Karpas-422 (cell line): ENCODE results near the gene METTL25. TPM values are rescaled to one million over a fixed set of nuclear protein-coding genes. Genes with fewer than 3 reads are reported as not detected.
A peak's percentile ranks its signal among the peaks of the same experiment; 100 is the strongest.

ENCODE experiments used
- DNase-seq: peaks from one replicate; pipeline ENCODE4 v3.0.0-alpha.2; 2015
- H2AFZ ChIP-seq: fragments of 200-600 bp; sonication (generic); 2 replicates; pipeline ENCODE4 v1.6.1; 2014; ENCODE audit warnings: antibody characterized with exemption, low read length, mixed read lengths
- H3K27ac ChIP-seq: fragments of 200-600 bp; sonication (generic); 2 replicates; pipeline ENCODE4 v1.5.1; 2014; ENCODE audit warnings: mild to moderate bottlenecking, low read length, moderate library complexity
- H3K27me3 ChIP-seq: fragments of 200-600 bp; sonication (generic); 2 replicates; pipeline ENCODE4 v1.6.1; 2014; ENCODE audit warnings: low read length, mixed read lengths
- H3K36me3 ChIP-seq: fragments of 200-600 bp; sonication (generic); 2 replicates; pipeline ENCODE4 v1.6.1; 2014; ENCODE audit warnings: low read length, mixed read lengths; ENCODE audit not compliant: insufficient read depth
- H3K4me1 ChIP-seq: fragments of 200-600 bp; sonication (generic); 2 replicates; pipeline ENCODE4 v1.6.1; 2014; ENCODE audit warnings: mild to moderate bottlenecking, low read length, mixed read lengths
- H3K4me2 ChIP-seq: fragments of 200-600 bp; sonication (generic); 2 replicates; pipeline ENCODE4 v1.6.1; 2014; ENCODE audit warnings: low read length, low read depth, mild to moderate bottlenecking; ENCODE audit not compliant: poor library complexity, severe bottlenecking
- H3K4me3 ChIP-seq: fragments of 200-600 bp; sonication (generic); 2 replicates; pipeline ENCODE4 v1.5.1; 2014; ENCODE audit warnings: mild to moderate bottlenecking, antibody characterized with exemption, low read length, mixed read lengths
- H3K79me2 ChIP-seq: fragments of 200-600 bp; sonication (generic); 2 replicates; pipeline ENCODE4 v1.6.1; 2014; ENCODE audit warnings: mild to moderate bottlenecking, low read length, mixed read lengths
- H3K9ac ChIP-seq: fragments of 200-600 bp; sonication (generic); 2 replicates; pipeline ENCODE4 v1.6.0; 2014; ENCODE audit warnings: low read length
- H3K9me2 ChIP-seq: fragments of 200-600 bp; sonication (generic), shearing (Covaris generic); replicated peaks from 2 replicates; pipeline ENCODE4 v1.6.0; 2014; ENCODE audit warnings: mild to moderate bottlenecking, low read length, moderate library complexity; ENCODE audit not compliant: insufficient read depth
- H3K9me3 ChIP-seq: fragments of 300-700, 200-600 bp; sonication (generic); 2 replicates; pipeline ENCODE4 v1.6.1; 2014; ENCODE audit warnings: low read length, mixed read lengths
- H4K20me1 ChIP-seq: fragments of 200-600 bp; sonication (generic); 2 replicates; pipeline ENCODE4 v1.6.1; 2014; ENCODE audit warnings: mild to moderate bottlenecking, antibody characterized with exemption, low read length, low read depth; ENCODE audit not compliant: insufficient read depth
- total RNA-seq: library from RNA; depleted of rRNA; stranded (reverse); fragments of >200 nt; shearing (Covaris generic); gene quantifications from 2 replicates; pipeline ENCODE4 v1.2.3, GENCODE V29; 2014; ENCODE audit warnings: low replicate concordance

The METTL25 gene
- total RNA-seq, 1 experiment from 2014 or later: 31.6 TPM

GRCh38 chr12:82507686-82508085 is 149.4 kb downstream of the METTL25 start:
- H3K36me3 ChIP-seq: no peaks in the 10 kb centered on the region
- no peaks in the 10 kb centered on the region for H3K9me3 ChIP-seq
- no peak for DNase-seq
- no peak overlapping the region for H3K27ac ChIP-seq
- no peaks in the 10 kb centered on the region for H3K27me3 ChIP-seq
- no peaks in the 10 kb centered on the region for H3K79me2 ChIP-seq
- H3K9me2 ChIP-seq: no peaks in the 10 kb centered on the region
- no peak overlapping the region for H3K4me3 ChIP-seq
- H3K4me1 ChIP-seq: no peaks in the 10 kb centered on the region
- no peak overlapping the region for H3K4me2 ChIP-seq
- H2AFZ ChIP-seq: no peak overlapping the region
- no peak overlapping the region for H3K9ac ChIP-seq
- H4K20me1 ChIP-seq: no peaks in the 10 kb centered on the region

GRCh38 chr12:82510386-82510785 is 152.1 kb downstream of the METTL25 start:
- no peak overlapping the region for H3K9ac ChIP-seq
- DNase-seq: no peak
- no peak overlapping the region for H3K4me3 ChIP-seq
- no peaks in the 10 kb centered on the region for H4K20me1 ChIP-seq
- H3K36me3 ChIP-seq: no peaks in the 10 kb centered on the region
- H3K4me1 ChIP-seq: no peaks in the 10 kb centered on the region
- no peaks in the 10 kb centered on the region for H3K9me3 ChIP-seq
- H2AFZ ChIP-seq: no peak overlapping the region
- H3K27me3 ChIP-seq: no peaks in the 10 kb centered on the region
- no peak overlapping the region for H3K27ac ChIP-seq
- H3K79me2 ChIP-seq: no peaks in the 10 kb centered on the region
- no peak overlapping the region for H3K4me2 ChIP-seq
- no peaks in the 10 kb centered on the region for H3K9me2 ChIP-seq

GRCh38 chr12:82514880-82515279 is 156.6 kb downstream of the METTL25 start:
- Histone ChIP-seq H3K9ac (no peak overlapping the region), H3K4me3 (no peak overlapping the region), H3K36me3 (no peaks in the 10 kb centered on the region), H3K9me2 (no peaks in the 10 kb centered on the region), H3K4me2 (no peak overlapping the region), H2AFZ (no peak overlapping the region), H3K27me3 (no peaks in the 10 kb centered on the region), H3K79me2 (no peaks in the 10 kb centered on the region), H4K20me1 (no peaks in the 10 kb centered on the region), H3K27ac (no peak overlapping the region), H3K9me3 (no peaks in the 10 kb centered on the region), H3K4me1 (no peaks in the 10 kb centered on the region)
- no peak for DNase-seq

GRCh38 chr12:82515652-82516051 is 157.3 kb downstream of the METTL25 start:
- H3K36me3 ChIP-seq: no peaks in the 10 kb centered on the region
- H3K4me3 ChIP-seq: no peak overlapping the region
- no peak overlapping the region for H2AFZ ChIP-seq
- no peak overlapping the region for H3K27ac ChIP-seq
- no peaks in the 10 kb centered on the region for H3K79me2 ChIP-seq
- H3K9me2 ChIP-seq: no peaks in the 10 kb centered on the region
- no peak for DNase-seq
- no peak overlapping the region for H3K4me2 ChIP-seq
- no peaks in the 10 kb centered on the region for H3K4me1 ChIP-seq
- H4K20me1 ChIP-seq: no peaks in the 10 kb centered on the region
- H3K9me3 ChIP-seq: no peaks in the 10 kb centered on the region
- no peak overlapping the region for H3K9ac ChIP-seq
- no peaks in the 10 kb centered on the region for H3K27me3 ChIP-seq

- no peaks in the 10 kb centered on the region for H3K4me1 ChIP-seq
- no peak overlapping the region for H3K4me3 ChIP-seq
- no peak overlapping the region for H3K27ac ChIP-seq
- no peaks in the 10 kb centered on the region for H3K9me2 ChIP-seq
- no peak overlapping the region for H2AFZ ChIP-seq
- H3K79me2 ChIP-seq: no peaks in the 10 kb centered on the region
- H3K4me2 ChIP-seq: no peak overlapping the region
- no peaks in the 10 kb centered on the region for H3K9me3 ChIP-seq
- no peaks in the 10 kb centered on the region for H4K20me1 ChIP-seq
- H3K27me3 ChIP-seq: no peaks in the 10 kb centered on the region
- no peak overlapping the region for H3K9ac ChIP-seq
- H3K36me3 ChIP-seq: no peaks in the 10 kb centered on the region
- peak; percentile 56 for DNase-seq
These were observed 158.7 kb downstream of the METTL25 start for GRCh38 chr12:82517027-82517426.

- H4K20me1 ChIP-seq: no peaks in the 10 kb centered on the region
- no peaks in the 10 kb centered on the region for H3K4me1 ChIP-seq
- no peak overlapping the region for H3K27ac ChIP-seq
- DNase-seq: peak; percentile 46
- no peak overlapping the region for H3K4me2 ChIP-seq
- H3K9ac ChIP-seq: no peak overlapping the region
- H3K9me3 ChIP-seq: no peaks in the 10 kb centered on the region
- H3K79me2 ChIP-seq: no peaks in the 10 kb centered on the region
- H3K36me3 ChIP-seq: no peaks in the 10 kb centered on the region
- no peak overlapping the region for H2AFZ ChIP-seq
- H3K4me3 ChIP-seq: no peak overlapping the region
- no peaks in the 10 kb centered on the region for H3K27me3 ChIP-seq
- H3K9me2 ChIP-seq: no peaks in the 10 kb centered on the region
These were observed 159.5 kb downstream of the METTL25 start for GRCh38 chr12:82517808-82518207.

GRCh38 chr12:82519510-82519909 is 161.2 kb downstream of the METTL25 start:
- H3K27ac ChIP-seq: no peak overlapping the region
- no peak overlapping the region for H3K4me2 ChIP-seq
- DNase-seq: no peak
- H2AFZ ChIP-seq: no peak overlapping the region
- H3K4me1 ChIP-seq: no peaks in the 10 kb centered on the region
- H3K36me3 ChIP-seq: no peaks in the 10 kb centered on the region
- H3K27me3 ChIP-seq: no peaks in the 10 kb centered on the region
- no peak overlapping the region for H3K4me3 ChIP-seq
- no peak overlapping the region for H3K9ac ChIP-seq
- H3K9me2 ChIP-seq: no peaks in the 10 kb centered on the region
- H4K20me1 ChIP-seq: no peaks in the 10 kb centered on the region
- H3K79me2 ChIP-seq: no peaks in the 10 kb centered on the region
- H3K9me3 ChIP-seq: no peaks in the 10 kb centered on the region

- Histone ChIP-seq H3K79me2 (no peaks in the 10 kb centered on the region), H3K27me3 (no peaks in the 10 kb centered on the region), H2AFZ (no peak overlapping the region), H3K4me2 (no peak overlapping the region), H3K27ac (no peak overlapping the region), H3K9me3 (no peaks in the 10 kb centered on the region), H3K9ac (no peak overlapping the region), H3K36me3 (no peaks in the 10 kb centered on the region), H4K20me1 (no peaks in the 10 kb centered on the region), H3K9me2 (no peaks in the 10 kb centered on the region), H3K4me3 (no peak overlapping the region), H3K4me1 (no peaks in the 10 kb centered on the region)
- DNase-seq: no peak
These were observed 164.0 kb downstream of the METTL25 start for GRCh38 chr12:82522285-82522684.

- DNase-seq: no peak
- Histone ChIP-seq H3K36me3 (no peaks in the 10 kb centered on the region), H3K9me3 (no peaks in the 10 kb centered on the region), H2AFZ (no peak overlapping the region), H3K27me3 (no peaks in the 10 kb centered on the region), H3K9me2 (no peaks in the 10 kb centered on the region), H3K4me3 (no peak overlapping the region), H3K9ac (no peak overlapping the region), H4K20me1 (no peaks in the 10 kb centered on the region), H3K4me1 (no peaks in the 10 kb centered on the region), H3K79me2 (no peaks in the 10 kb centered on the region), H3K27ac (no peak overlapping the region), H3K4me2 (no peak overlapping the region)
These were observed 164.4 kb downstream of the METTL25 start for GRCh38 chr12:82522762-82523161.
